Keratinocyte (primary cell): Measurements from ENCODE around the gene COA8. TPM values are rescaled to one million over a fixed set of nuclear protein-coding genes. Genes with fewer than 3 reads are reported as not detected.

Source experiments
- DNase-seq: peaks from one replicate; pipeline ENCODE4 v3.0.0-alpha.2; 2011; ENCODE audit warnings: low read depth, missing footprints, low spot score
- FAIRE-seq: peaks from 2 replicates; lab custom pipeline; 2011; peaks lifted over from hg19 to GRCh38; lab: Jason Lieb, UNC
- H2AFZ ChIP-seq: 2 replicates; pipeline ENCODE4 v1.6.0; 2012; ENCODE audit warnings: low read length, control low read depth, inconsistent platforms; ENCODE audit not compliant: control insufficient read depth
- H3K27ac ChIP-seq: 2 replicates; pipeline ENCODE4 v1.5.1; 2011; ENCODE audit warnings: low read length; ENCODE audit not compliant: control insufficient read depth, insufficient read depth
- H3K27me3 ChIP-seq: 3 replicates; pipeline ENCODE4 v1.6.0; 2011; ENCODE audit warnings: low read length; ENCODE audit not compliant: control insufficient read depth, insufficient read depth; ENCODE audit errors: extremely low read depth
- H3K36me3 ChIP-seq, 2 experiments: 2 replicates in 1 of 2; 3 replicates in 1 of 2; pipeline ENCODE4 v1.5.1; 2011; ENCODE audit warnings: low read length in 2 of 2, mild to moderate bottlenecking in 1 of 2; ENCODE audit not compliant: control insufficient read depth in 2 of 2, insufficient read depth in 2 of 2; ENCODE audit errors: extremely low read depth in 1 of 2
- H3K4me1 ChIP-seq: 3 replicates; pipeline ENCODE4 v1.5.1; 2011; ENCODE audit warnings: low read length; ENCODE audit not compliant: control insufficient read depth, insufficient read depth; ENCODE audit errors: extremely low read depth
- H3K4me2 ChIP-seq: 3 replicates; pipeline ENCODE4 v1.6.0; 2011; ENCODE audit warnings: low read depth, low read length; ENCODE audit not compliant: control insufficient read depth, insufficient read depth; ENCODE audit errors: extremely low read depth
- H3K4me3 ChIP-seq, 3 experiments: fragments of 200-600 bp in 1 of 3; sonication (generic) in 1 of 3; 2 replicates in 2 of 3; 3 replicates in 1 of 3; pipeline ENCODE4 v1.5.1; 2011 to 2016; ENCODE audit warnings: low read length in 3 of 3, mild to moderate bottlenecking in 3 of 3, control low read depth in 2 of 3, inconsistent platforms in 1 of 3, low read depth in 1 of 3, mixed read lengths in 1 of 3, mixed run types in 1 of 3, moderate library complexity in 1 of 3; ENCODE audit not compliant: control insufficient read depth in 2 of 3, insufficient read depth in 2 of 3; ENCODE audit errors: extremely low read depth in 1 of 3
- H3K79me2 ChIP-seq: 2 replicates; pipeline ENCODE4 v1.6.0; 2012; ENCODE audit warnings: low read length; ENCODE audit not compliant: control insufficient read depth, insufficient read depth
- H3K9ac ChIP-seq: 3 replicates; pipeline ENCODE4 v1.6.0; 2011; ENCODE audit warnings: low read length; ENCODE audit not compliant: control insufficient read depth, insufficient read depth; ENCODE audit errors: extremely low read depth
- H3K9me1 ChIP-seq: 3 replicates; pipeline ENCODE4 v1.6.0; 2011; ENCODE audit warnings: low read length; ENCODE audit not compliant: control insufficient read depth, insufficient read depth; ENCODE audit errors: extremely low read depth
- H3K9me3 ChIP-seq: 2 replicates; pipeline ENCODE4 v1.5.1; 2012; ENCODE audit warnings: low read depth, low read length; ENCODE audit not compliant: control insufficient read depth
- H4K20me1 ChIP-seq: 3 replicates; pipeline ENCODE4 v1.6.0; 2011; ENCODE audit warnings: low read length; ENCODE audit not compliant: control insufficient read depth, insufficient read depth; ENCODE audit errors: extremely low read depth
- CTCF ChIP-seq, 3 experiments: IDR thresholded peaks in 1 of 3; conservative IDR thresholded peaks in 1 of 3; optimal IDR thresholded peaks in 1 of 3; 2 replicates in 2 of 3; 3 replicates in 1 of 3; pipeline versions ENCODE3 to v1.5.1; 2011; ENCODE audit warnings: low read length in 3 of 3, mild to moderate bottlenecking in 3 of 3, moderate library complexity in 2 of 3, control low read depth in 1 of 3, inconsistent platforms in 1 of 3; ENCODE audit not compliant: insufficient read depth in 2 of 3; ENCODE audit errors: extremely low read depth in 1 of 3
- EZH2 ChIP-seq: IDR thresholded peaks from one replicate; pipeline ENCODE4 v1.6.1; 2012; ENCODE audit warnings: inconsistent platforms, mild to moderate bottlenecking, low read length, moderate library complexity
- dilution Hi-C: fragments of 300-500 bp; cut with MboI; formaldehyde crosslinking; loops from one replicate; pipeline ENCODE4 v1.7.0; 2020; ENCODE audit warnings: low sequenced_read_pairs; ENCODE audit not compliant: extremely low pct_ligation_motif_present
- polyA plus RNA-seq, 5 experiments: library from polyadenylated mRNA; depleted of rRNA in 3 of 5; stranded (reverse) in 3 of 5; stranded (forward) in 1 of 5; unstranded in 1 of 5; fragments of >200 nt; gene quantifications; 1 replicate in 1 of 5; 2 replicates in 3 of 5; 3 replicates in 1 of 5; pipeline versions ENCODE4 v1.2.1 to v1.2.3, GENCODE V29; 2011 to 2012; ENCODE audit warnings: missing spikeins in 2 of 5, low read depth in 1 of 5, low replicate concordance in 1 of 5

Gene COA8
- polyA plus RNA-seq, 1 donor (not counting 4 experiments of a cell fraction or from before 2014, with no cell fraction given) = 24.8 TPM

DNA sequence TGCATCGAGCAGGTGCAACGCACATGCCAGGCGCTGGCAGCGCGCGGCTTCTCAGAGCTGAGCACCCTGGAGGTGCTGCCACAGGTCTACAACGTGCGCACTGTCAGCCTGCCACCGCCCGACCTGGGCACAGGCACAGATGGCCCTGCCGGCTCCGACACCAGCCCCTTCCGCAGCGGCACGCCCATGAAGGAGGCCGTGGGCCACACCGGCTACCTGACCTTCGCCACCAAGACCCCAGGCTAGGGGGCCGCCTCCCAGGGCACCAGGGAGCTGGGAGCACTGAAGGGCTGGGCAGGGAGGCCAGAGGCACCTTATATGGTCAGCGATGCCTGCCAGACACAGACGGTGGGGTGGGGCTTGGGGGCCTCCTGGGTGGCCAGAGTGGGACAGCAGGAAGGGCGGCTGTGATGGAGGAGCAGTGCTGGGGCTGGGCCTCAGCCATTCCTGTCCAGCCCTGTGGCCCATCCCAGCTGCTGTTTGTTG lies 28.1 kb upstream of the COA8 start:
- H3K9ac ChIP-seq = no peak overlapping the region
- H3K4me2 ChIP-seq = no peak overlapping the region
- H3K79me2 ChIP-seq = peaks cover 26% of the 10 kb centered on the region
- TF ChIP-seq EZH2 (no peak), CTCF (optimal IDR thresholded peaks at IDR 0.05 in 1 of 3, IDR thresholded peaks at IDR 0.05 in 1 of 3, conservative IDR thresholded peaks at IDR 0.05 in 1 of 3; ENCODE audit: extremely low read depth in 1 of 3, insufficient read depth in 2 of 3, low read length in 3 of 3) (no peak)
- FAIRE-seq = no peak
- dilution Hi-C loops = no loop called here
- H3K27me3 ChIP-seq = no peaks in the 10 kb centered on the region
- no peak overlapping the region for H3K4me3 ChIP-seq
- H3K4me1 ChIP-seq = peaks cover 12% of the 10 kb centered on the region
- DNase-seq = no peak
- no peak overlapping the region for H3K27ac ChIP-seq
- H3K36me3 ChIP-seq = peaks cover 8 to 22% of the 10 kb centered on the region in 2 experiments
- no peaks in the 10 kb centered on the region for H3K9me3 ChIP-seq
- H4K20me1 ChIP-seq = no peaks in the 10 kb centered on the region
- H2AFZ ChIP-seq = no peak overlapping the region
- no peaks in the 10 kb centered on the region for H3K9me1 ChIP-seq

- FAIRE-seq (no peak), DNase-seq (no peak)
- H4K20me1 ChIP-seq = no peaks in the 10 kb centered on the region
- TF ChIP-seq CTCF (optimal IDR thresholded peaks at IDR 0.05 in 1 of 3, IDR thresholded peaks at IDR 0.05 in 1 of 3, conservative IDR thresholded peaks at IDR 0.05 in 1 of 3; ENCODE audit: extremely low read depth in 1 of 3, insufficient read depth in 2 of 3, low read length in 3 of 3) = no peak
- no peak for TF ChIP-seq EZH2
- H3K4me3 ChIP-seq = no peak overlapping the region
- H3K4me1 ChIP-seq = peaks cover 11% of the 10 kb centered on the region
- H3K27me3 ChIP-seq = no peaks in the 10 kb centered on the region
- no peaks in the 10 kb centered on the region for H3K9me1 ChIP-seq
- dilution Hi-C loops = no loop called here
- H3K36me3 ChIP-seq = peaks cover 5 to 22% of the 10 kb centered on the region in 2 experiments
- peaks cover 20% of the 10 kb centered on the region for H3K79me2 ChIP-seq
- no peak overlapping the region for H3K27ac ChIP-seq
- H2AFZ ChIP-seq = no peak overlapping the region
- no peak overlapping the region for H3K4me2 ChIP-seq
- no peaks in the 10 kb centered on the region for H3K9me3 ChIP-seq
- no peak overlapping the region for H3K9ac ChIP-seq
These were observed 27.5 kb upstream of the COA8 start for GRCh38 chr14:103535081-103535890.
